GM21619 (cell line): Measurements from ENCODE around the gene FOXL3.
"Not testable (repeated sequence)": the region's sequence is repeated elsewhere in the genome, so short reads cannot be mapped to it uniquely, and the experiment has no call there.

Experiments used
- ATAC-seq: cut with Tn5 transposase; IDR thresholded peaks from one replicate; pipeline ENCODE4 v1.9.1; 2021; ENCODE audit not compliant: unreplicated experiment

FOXL3 gene

DNA sequence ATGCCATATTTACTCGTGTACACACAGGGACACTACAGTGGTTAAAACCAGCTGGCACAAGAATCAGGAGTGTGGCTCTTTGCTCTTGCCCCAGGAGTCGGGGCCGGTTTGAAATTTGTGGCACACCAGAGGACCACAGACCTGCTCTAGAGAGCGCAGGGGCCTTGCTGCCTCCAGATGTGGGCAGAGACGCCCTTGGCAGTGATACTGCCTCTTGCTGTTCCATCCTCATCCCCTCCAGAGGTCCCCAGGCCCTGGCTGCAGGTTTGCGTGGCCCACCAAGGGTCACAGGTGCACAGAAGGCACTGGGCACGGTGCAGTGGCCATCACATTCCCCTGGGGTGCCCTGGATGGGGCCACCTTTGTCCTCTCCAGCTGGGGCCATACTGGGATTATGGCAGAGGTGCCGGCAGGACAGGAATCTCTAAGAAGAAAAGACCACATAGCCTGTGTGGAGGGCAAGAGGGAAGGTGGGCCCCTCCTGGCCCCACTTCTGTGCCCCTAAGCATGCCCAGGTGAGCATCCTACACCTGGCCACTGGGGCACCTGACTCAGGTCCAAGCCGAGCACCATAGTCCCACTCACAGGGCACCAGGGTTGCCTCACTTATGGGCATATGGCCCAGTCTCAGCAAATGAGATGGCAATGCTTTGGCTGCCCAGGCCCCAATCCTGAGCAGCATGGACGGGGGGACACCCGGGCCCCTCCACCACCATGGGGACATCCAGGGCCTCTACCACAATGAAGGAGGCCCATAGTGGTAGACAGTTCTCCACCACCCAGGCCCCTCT lies 45.6 kb downstream of the FOXL3 start:
- ATAC-seq: no peak

DNA sequence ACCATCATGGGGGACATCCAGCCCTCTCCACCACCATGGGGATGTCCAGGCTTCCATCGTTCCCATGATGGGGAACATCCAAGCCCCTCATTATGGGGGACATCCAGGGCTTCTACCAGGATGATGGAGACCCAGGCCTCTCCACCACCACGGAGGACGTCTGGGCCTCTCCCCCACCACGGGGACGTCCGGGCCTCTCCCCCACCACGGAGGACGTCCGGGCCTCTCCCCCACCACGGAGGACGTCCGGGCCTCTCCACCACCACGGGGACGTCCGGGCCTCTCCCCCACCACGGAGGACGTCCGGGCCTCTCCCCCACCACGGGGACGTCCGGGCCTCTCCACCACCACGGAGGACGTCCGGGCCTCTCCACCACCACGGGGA lies 46.2 kb downstream of the FOXL3 start:
- not testable (repeated sequence) for ATAC-seq

DNA sequence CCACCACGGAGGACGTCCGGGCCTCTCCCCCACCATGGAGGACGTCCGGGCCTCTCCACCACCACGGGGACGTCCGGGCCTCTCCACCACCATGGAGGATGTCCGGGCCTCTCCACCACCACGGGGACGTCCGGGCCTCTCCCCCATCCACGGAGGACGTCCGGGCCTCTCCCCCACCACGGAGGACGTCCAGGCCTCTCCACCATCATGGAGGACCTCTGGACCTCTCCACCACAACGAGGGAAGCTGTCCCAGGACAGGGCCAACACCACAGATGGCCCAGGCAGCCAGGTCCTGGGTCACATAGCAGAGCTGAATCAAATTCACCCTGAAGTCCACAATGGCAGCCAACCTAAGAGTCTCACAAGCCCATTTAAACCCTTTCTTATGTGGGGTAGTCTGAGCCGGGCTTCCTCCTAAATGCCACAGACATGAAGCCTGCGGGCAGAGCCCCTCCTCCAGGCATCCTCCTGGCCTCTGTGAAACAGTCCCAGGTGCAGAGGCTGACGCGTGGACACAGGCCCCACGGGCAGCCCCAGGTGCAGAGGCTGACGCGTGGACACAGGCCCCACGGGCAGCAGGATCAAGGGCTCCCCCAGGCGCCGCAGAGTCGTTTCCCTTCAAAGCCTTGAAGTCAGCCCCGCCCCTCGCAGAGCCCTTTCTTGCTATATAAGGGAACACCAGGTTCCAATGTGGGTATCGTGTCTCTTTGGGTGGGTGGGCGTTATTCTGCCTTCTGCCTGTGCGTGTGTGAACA lies 47.0 kb downstream of the FOXL3 start:
- no peak for ATAC-seq

DNA sequence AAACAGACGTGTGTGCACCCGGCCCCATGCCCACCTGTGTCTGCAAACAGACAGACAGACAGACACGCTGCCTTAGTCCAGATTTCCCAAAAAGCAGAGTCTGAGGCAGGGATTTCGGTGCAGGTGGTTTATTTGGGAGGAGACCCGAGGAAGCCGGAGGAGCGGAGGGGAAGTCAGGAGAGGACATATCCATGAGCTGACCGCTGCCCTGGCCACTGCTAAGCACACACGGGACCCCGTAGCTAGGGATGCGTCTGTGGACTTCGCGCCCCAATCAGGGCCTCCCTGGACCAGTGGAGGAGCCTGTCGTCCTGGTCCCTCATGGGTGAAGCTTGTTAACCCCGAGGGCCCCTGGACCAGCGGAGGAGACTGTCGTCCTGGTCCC lies 47.6 kb downstream of the FOXL3 start:
- ATAC-seq: no peak

DNA sequence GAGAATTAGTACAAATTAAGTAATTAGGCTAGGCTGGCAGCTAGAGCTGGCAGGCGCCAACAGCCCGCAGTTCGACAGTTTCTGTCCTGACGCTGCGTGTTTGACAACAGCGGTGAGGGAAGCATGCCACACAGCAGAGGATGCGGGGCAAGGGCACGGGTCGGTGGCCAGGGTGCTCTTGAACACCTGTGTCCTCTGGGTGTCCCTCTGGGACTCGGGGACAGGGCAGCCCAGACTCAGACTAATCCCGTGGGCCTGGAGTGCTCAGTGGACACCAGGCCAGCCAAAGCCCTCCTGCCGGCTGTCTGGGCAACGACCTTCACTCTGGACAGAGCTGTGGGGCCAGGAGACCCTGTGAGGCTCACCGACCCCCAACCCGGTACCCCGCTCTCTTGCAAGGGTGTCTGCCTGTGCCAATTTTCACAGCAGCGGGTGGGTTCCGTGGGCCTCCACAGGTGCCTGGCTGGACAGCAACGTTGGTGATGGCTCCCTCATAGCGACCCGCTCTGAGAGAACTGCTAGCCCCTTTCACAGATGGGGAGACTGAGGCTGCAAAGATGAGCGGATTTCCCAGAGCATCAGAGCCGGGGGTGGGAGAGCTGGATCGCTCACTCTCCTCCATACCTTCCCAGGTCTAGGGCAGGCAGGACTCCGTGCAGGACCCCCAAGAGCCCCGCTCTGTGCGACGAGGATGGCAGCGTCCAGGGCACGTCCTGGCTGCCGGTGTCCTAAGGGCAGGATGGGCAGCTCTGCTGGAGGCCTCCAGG lies 48.5 kb downstream of the FOXL3 start:
- no peak for ATAC-seq

DNA sequence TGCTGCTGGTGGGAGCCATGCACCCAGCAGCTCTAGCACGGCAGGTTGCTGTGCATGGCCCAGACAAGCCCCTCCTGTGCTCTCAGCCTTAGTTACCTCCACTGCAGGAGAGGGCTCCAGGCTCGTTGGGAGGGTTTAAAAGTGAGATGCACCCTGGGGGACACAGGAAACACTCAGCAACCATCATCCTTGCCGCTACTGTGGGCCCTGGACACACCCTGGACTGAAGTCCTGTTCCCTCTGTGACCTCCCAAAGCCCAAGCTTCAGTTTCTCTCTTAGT lies 49.0 kb downstream of the FOXL3 start:
- ATAC-seq: no peak

DNA sequence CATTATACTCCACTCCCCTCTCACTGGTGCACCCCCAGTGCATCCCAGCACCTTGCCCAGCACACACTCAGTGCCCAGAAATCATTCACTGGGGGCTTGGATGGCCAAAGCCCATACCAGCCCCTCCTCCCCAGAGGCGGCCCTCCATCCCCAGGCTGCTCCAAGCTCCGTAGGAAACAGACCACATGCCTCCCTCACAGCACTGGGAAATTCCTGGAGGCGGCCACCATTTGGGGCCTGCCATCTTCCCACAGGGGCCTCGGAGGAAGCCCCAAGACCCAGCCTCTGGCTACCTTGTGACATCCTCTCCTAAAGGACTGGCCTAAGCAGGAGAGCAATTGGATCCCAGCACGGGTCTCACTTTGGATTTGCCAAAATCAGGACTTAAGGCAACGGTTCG lies 49.7 kb downstream of the FOXL3 start:
- ATAC-seq: no peak

DNA sequence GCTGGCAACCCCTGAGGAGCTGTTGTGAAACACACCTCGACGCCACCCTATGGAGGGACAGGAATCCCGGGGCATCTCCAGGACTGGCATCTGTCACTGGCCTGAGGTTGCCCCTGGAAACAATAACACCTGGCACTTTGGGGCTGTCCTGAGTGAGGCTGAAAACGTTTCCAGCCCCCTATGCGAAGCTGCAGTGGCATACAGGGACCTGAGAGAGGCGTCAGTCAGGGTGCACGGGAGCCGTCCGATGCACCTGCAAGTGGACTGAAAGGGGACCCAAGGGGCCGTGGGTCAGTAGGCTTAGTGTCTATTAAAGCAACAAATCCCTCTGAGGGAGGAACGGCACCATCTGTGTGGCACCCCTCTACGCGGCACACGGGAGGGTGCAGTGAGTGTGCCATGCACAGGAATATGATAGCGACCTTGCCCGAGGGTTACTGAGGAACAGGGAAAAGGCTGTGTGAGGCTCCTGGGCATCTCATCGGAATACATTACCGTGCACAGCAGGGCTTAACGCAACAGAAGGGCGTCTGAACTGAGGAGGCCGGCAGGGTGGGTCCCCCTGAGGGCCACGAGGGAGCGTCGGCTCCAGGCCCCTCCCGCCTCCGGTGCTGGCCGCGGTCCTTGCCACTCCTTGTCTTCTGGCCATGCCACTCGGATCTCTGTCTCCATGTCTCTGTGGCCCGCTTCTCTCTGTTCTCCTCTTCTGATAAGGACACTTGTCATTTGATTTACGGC lies 50.4 kb downstream of the FOXL3 start:
- ATAC-seq: no peak
